ENCODE results near the gene TNFSF13. TPM values are rescaled to one million over a fixed set of nuclear protein-coding genes. Genes with fewer than 3 reads are reported as not detected.

The TNFSF13 gene
- total RNA-seq, 1 experiment from 2014 or later, result 46.4 TPM

DNA sequence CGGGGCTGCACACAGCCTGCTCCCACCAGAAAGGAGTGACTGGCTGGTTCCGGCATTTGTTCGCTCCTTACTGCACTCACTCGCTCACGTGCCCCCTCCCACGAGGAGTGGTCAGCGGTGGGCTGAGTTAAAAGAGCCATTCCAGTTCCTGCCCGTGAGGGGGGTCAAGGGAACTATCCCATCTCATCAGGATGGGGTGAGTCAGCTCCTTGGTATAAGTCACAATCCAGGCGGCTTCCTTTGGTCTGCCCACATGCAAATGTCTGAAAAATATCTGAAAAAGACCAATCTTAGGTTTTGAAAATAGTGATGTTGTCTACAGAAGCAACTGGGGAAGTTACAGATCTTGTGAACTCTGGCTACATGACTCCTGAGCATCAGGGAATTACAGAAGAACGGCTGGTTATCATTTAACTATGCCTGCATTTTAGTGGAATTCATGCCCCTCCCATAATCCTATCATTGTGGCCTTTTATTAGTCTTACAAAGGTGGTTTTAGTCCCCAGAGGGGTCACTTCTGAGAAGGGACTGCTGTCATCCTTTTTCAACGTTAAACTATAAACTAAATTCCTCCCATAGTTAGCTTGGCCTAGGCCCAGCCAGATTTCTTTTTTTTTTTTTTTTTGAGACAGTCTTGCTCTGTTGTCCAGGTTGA is 19.5 kb upstream of the TNFSF13 start:
- Histone ChIP-seq H3K4me2 (no peak overlapping the region), H3K27ac (no peak overlapping the region), H3K36me3 (ENCODE audit: low read depth) (no peaks in the 10 kb centered on the region), H3K4me3 (no peak overlapping the region), H3K27me3 (ENCODE audit: insufficient read depth, low read depth) (no peaks in the 10 kb centered on the region), H3F3A (ENCODE audit: insufficient read depth, low read depth) (no peaks in the 10 kb centered on the region), H4K20me1 (ENCODE audit: insufficient read depth) (no peaks in the 10 kb centered on the region), H3K4me1 (replicated peaks; ENCODE audit: insufficient read depth) (no peaks in the 10 kb centered on the region), H3K9me3 (ENCODE audit: insufficient read depth, low read depth) (no peaks in the 10 kb centered on the region; the same call in 1 of the 2 replicates), H3K9me2 (ENCODE audit: insufficient read depth) (no peaks in the 10 kb centered on the region), H2AFZ (no peak overlapping the region), H3K79me2 (ENCODE audit: low read depth) (no peaks in the 10 kb centered on the region)
- intact Hi-C loops (cut with micrococcal nuclease; ENCODE audit: unreplicated experiment), result no loop called here
- DNase-seq, result no peak
- no TSS peak for BruUV-seq (replicated peaks)
- ChIA-PET CTCF (no interaction called here), POLR2A (ENCODE audit: unreplicated experiment) (no interaction called here)
- TF ChIP-seq, protein P1, sequence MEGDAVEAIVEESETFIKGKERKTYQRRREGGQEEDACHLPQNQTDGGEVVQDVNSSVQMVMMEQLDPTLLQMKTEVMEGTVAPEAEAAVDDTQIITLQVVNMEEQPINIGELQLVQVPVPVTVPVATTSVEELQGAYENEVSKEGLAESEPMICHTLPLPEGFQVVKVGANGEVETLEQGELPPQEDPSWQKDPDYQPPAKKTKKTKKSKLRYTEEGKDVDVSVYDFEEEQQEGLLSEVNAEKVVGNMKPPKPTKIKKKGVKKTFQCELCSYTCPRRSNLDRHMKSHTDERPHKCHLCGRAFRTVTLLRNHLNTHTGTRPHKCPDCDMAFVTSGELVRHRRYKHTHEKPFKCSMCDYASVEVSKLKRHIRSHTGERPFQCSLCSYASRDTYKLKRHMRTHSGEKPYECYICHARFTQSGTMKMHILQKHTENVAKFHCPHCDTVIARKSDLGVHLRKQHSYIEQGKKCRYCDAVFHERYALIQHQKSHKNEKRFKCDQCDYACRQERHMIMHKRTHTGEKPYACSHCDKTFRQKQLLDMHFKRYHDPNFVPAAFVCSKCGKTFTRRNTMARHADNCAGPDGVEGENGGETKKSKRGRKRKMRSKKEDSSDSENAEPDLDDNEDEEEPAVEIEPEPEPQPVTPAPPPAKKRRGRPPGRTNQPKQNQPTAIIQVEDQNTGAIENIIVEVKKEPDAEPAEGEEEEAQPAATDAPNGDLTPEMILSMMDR (conservative IDR thresholded peaks at IDR 0.05), result no peak
- no peak for TF ChIP-seq EZH2 (IDR thresholded peaks at IDR 0.05; ENCODE audit: low read depth)

DNA sequence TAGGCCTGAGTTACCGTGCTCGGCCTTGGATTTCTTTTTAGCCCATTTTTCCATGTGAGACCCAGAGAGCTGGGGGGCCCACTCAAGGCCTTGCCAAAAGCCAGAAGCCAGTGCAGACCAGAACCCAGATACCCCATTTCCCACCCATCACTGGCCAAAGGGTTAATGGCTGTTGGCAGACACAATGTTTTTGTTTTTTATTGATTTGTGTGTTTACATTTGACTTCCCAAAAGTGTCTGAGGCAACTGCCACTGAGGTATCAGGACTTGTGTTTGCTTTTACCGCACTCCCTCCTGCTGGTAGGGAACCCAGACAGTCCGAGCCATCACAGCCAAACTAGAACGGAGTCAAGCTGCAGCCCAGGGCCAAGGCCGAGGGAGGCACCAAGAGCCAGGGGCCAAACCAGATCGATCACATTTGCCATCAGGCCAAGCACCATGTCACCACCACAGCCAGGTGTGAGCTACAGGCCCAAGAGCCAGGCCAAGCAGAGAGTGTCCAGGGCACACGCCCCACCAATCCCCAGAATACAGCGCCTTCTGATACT is 17.4 kb upstream of the TNFSF13 start:
- H3K36me3 ChIP-seq (ENCODE audit: low read depth), result no peaks in the 10 kb centered on the region
- POLR2A ChIA-PET (ENCODE audit: unreplicated experiment), result interaction anchor here (0.6 kb wide), 1 partner anchor 87 kb away, joined by 9 read pairs; no protein-coding TSS in a partner anchor
- no peak for DNase-seq

DNA sequence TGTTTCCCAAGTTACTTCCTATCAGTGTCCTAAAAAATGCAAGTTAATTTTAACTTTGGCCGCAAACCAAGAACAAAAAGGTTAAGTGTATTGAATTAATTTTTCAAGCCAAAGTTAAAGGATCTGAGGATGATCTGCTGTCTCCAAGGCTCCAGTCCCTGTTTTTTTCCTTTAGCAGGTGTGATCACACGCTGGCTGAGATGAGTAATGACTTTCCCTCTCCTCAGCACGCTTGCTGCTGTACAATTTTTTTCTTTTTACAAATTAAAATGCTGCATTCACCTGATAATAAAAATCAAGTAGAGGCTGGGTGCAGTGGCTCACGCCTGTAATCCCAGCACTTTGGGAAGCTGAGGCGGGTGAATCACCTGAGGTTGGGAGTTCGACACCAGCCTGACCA is 13.6 kb upstream of the TNFSF13 start:
- H4K20me1 ChIP-seq (ENCODE audit: insufficient read depth), result no peaks in the 10 kb centered on the region
- H3K9me2 ChIP-seq (ENCODE audit: insufficient read depth), result no peaks in the 10 kb centered on the region
- intact Hi-C loops (cut with micrococcal nuclease; ENCODE audit: unreplicated experiment), result no loop called here
- no peaks in the 10 kb centered on the region for H3K36me3 ChIP-seq (ENCODE audit: low read depth)
- no TSS peak for BruUV-seq (replicated peaks)
- H3K27me3 ChIP-seq (ENCODE audit: insufficient read depth, low read depth), result no peaks in the 10 kb centered on the region
- H3K9me3 ChIP-seq (ENCODE audit: insufficient read depth, low read depth), result no peaks in the 10 kb centered on the region
- no peak overlapping the region for H3K27ac ChIP-seq
- H2AFZ ChIP-seq, result no peak overlapping the region
- CTCF ChIA-PET, result interaction anchor here (0.7 kb wide), 1 partner anchor 60 kb away, joined by 9 read pairs; no protein-coding TSS in a partner anchor
- POLR2A ChIA-PET (ENCODE audit: unreplicated experiment), result no interaction called here
- no peaks in the 10 kb centered on the region for H3K79me2 ChIP-seq (ENCODE audit: low read depth)
- H3F3A ChIP-seq (ENCODE audit: insufficient read depth, low read depth), result no peaks in the 10 kb centered on the region
- H3K4me2 ChIP-seq, result no peak overlapping the region
- no peak overlapping the region for H3K4me3 ChIP-seq
- DNase-seq, result no peak
- no peaks in the 10 kb centered on the region for H3K4me1 ChIP-seq (replicated peaks; ENCODE audit: insufficient read depth)
- TF ChIP-seq, protein P1 (conservative IDR thresholded peaks at IDR 0.05), result no peak
- no peak for TF ChIP-seq EZH2 (IDR thresholded peaks at IDR 0.05; ENCODE audit: low read depth)

More for the DNA sequence above, 17.4 kb upstream of the TNFSF13 start:
- no peaks in the 10 kb centered on the region; the same call in 1 of the 2 replicates for H3K9me3 ChIP-seq (ENCODE audit: insufficient read depth, low read depth)
- CTCF ChIA-PET, result no interaction called here
- no peaks in the 10 kb centered on the region for H3K27me3 ChIP-seq (ENCODE audit: insufficient read depth, low read depth)
- BruUV-seq (replicated peaks), result no TSS peak
- H3K4me1 ChIP-seq (replicated peaks; ENCODE audit: insufficient read depth), result no peaks in the 10 kb centered on the region
- H3K27ac ChIP-seq, result no peak overlapping the region
- no peaks in the 10 kb centered on the region for H4K20me1 ChIP-seq (ENCODE audit: insufficient read depth)
- H3K4me2 ChIP-seq, result no peak overlapping the region
- no peak overlapping the region for H2AFZ ChIP-seq
- TF ChIP-seq, protein P1 (conservative IDR thresholded peaks at IDR 0.05), result no peak
- no peak for TF ChIP-seq EZH2 (IDR thresholded peaks at IDR 0.05; ENCODE audit: low read depth)
- H3K4me3 ChIP-seq, result no peak overlapping the region
- no peaks in the 10 kb centered on the region for H3K79me2 ChIP-seq (ENCODE audit: low read depth)
- no peaks in the 10 kb centered on the region for H3F3A ChIP-seq (ENCODE audit: insufficient read depth, low read depth)
- intact Hi-C loops (cut with micrococcal nuclease; ENCODE audit: unreplicated experiment), result no loop called here
- no peaks in the 10 kb centered on the region for H3K9me2 ChIP-seq (ENCODE audit: insufficient read depth)

All from PC-9 (cell line).